ENCODE measurements around the gene KIF16B.

Gene KIF16B

DNA sequence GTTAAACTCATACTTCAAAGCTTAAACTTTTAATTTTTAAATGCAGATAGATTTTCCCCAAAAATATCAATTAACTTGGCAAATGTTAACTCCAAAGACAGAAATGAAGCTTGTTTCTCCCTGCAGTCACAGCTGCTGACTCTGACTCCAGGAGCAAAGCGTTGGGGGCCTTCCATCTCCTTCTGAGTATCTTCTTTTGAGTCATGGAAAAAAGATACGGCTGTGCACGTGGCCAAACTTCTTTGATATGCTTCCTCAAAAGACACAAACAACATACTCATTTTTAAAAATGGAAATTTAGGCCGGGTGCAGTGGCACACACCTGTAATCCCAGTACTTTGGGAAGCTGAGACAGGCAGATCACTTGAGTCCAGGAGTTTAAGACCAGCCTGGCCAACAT, 28.3 kb downstream of the KIF16B start:
- H3K9me3 ChIP-seq (ENCODE audit: control insufficient read depth, insufficient read depth, low read depth, low read length) = no peaks in the 10 kb centered on the region
- H3K27ac ChIP-seq (ENCODE audit: extremely low read depth, low read depth, low read length) = no peak overlapping the region
- H3K36me3 ChIP-seq (ENCODE audit: control insufficient read depth in 2 of 2, insufficient read depth in 1 of 2, low read length in 2 of 2) = no peaks in the 10 kb centered on the region
- no peak for TF ChIP-seq ZBTB1 (tag by site-specific recombination; IDR thresholded peaks at IDR 0.05)
- TF ChIP-seq, protein P1, sequence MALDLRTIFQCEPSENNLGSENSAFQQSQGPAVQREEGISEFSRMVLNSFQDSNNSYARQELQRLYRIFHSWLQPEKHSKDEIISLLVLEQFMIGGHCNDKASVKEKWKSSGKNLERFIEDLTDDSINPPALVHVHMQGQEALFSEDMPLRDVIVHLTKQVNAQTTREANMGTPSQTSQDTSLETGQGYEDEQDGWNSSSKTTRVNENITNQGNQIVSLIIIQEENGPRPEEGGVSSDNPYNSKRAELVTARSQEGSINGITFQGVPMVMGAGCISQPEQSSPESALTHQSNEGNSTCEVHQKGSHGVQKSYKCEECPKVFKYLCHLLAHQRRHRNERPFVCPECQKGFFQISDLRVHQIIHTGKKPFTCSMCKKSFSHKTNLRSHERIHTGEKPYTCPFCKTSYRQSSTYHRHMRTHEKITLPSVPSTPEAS (tag by site-specific recombination; IDR thresholded peaks at IDR 0.05) = no peak
- no peak overlapping the region for H3K4me3 ChIP-seq (ENCODE audit: low read depth, low read length)
- ChIA-PET CTCF (interaction anchor here (1.0 kb wide), 1 partner anchor 11 kb away, joined by 3 read pairs; no protein-coding TSS in a partner anchor), POLR2A (no interaction called here)
- 0 out of 2 replicates have a peak, but pooled peaks cover 2% of the 10 kb centered on the region for H3K4me1 ChIP-seq (ENCODE audit: control insufficient read depth, insufficient read depth, low read length)

GRCh38 chr20:16542477-16542876, 30.8 kb downstream of the KIF16B start:
- ChIA-PET POLR2A (no interaction called here), CTCF (interaction anchor here (0.6 kb wide), 1 partner anchor 27 kb away, joined by 3 read pairs; no protein-coding TSS in a partner anchor)
- Histone ChIP-seq H3K9me3 (ENCODE audit: control insufficient read depth, insufficient read depth, low read depth, low read length) (no peaks in the 10 kb centered on the region), H3K4me3 (ENCODE audit: low read depth, low read length) (no peak overlapping the region), H3K27ac (ENCODE audit: extremely low read depth, low read depth, low read length) (no peak overlapping the region), H3K4me1 (ENCODE audit: control insufficient read depth, insufficient read depth, low read length) (0 out of 2 replicates have a peak, but pooled peaks cover 2% of the 10 kb centered on the region), H3K36me3 (ENCODE audit: control insufficient read depth in 2 of 2, insufficient read depth in 1 of 2, low read length in 2 of 2) (no peaks in the 10 kb centered on the region)
- no peak for TF ChIP-seq ZBTB1 (tag by site-specific recombination; IDR thresholded peaks at IDR 0.05)
- TF ChIP-seq, protein P2, sequence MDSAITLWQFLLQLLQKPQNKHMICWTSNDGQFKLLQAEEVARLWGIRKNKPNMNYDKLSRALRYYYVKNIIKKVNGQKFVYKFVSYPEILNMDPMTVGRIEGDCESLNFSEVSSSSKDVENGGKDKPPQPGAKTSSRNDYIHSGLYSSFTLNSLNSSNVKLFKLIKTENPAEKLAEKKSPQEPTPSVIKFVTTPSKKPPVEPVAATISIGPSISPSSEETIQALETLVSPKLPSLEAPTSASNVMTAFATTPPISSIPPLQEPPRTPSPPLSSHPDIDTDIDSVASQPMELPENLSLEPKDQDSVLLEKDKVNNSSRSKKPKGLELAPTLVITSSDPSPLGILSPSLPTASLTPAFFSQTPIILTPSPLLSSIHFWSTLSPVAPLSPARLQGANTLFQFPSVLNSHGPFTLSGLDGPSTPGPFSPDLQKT (IDR thresholded peaks at IDR 0.05; ENCODE audit: borderline replicate concordance, low read depth, low read length) = no peak
- TF ChIP-seq ZNF184 (tag by site-specific recombination; IDR thresholded peaks at IDR 0.05) = no peak
- TF ChIP-seq ZBTB20 (tag by site-specific recombination; IDR thresholded peaks at IDR 0.05) = no peak
- TF ChIP-seq ZBTB7A (tag by site-specific recombination; IDR thresholded peaks at IDR 0.05; ENCODE audit: low read depth) = no peak
- TF ChIP-seq ZNF449 (tag by site-specific recombination; IDR thresholded peaks at IDR 0.05) = no peak
- no peak for TF ChIP-seq ZEB2 (tag by site-specific recombination; IDR thresholded peaks at IDR 0.05)
- no peak for TF ChIP-seq SP3 (tag by site-specific recombination; IDR thresholded peaks at IDR 0.05)
- no peak for TF ChIP-seq ZNF704 (tag by site-specific recombination; IDR thresholded peaks at IDR 0.05)
- no peak for TF ChIP-seq ZNF792 (tag by site-specific recombination; IDR thresholded peaks at IDR 0.05)
- no peak for TF ChIP-seq ZNF747 (tag by site-specific recombination; IDR thresholded peaks at IDR 0.05)
- TF ChIP-seq ZSCAN16 (tag by site-specific recombination; IDR thresholded peaks at IDR 0.05) = no peak
- TF ChIP-seq ZNF830 (tag by site-specific recombination; IDR thresholded peaks at IDR 0.05; ENCODE audit: low read depth) = no peak
- TF ChIP-seq, protein P3, sequence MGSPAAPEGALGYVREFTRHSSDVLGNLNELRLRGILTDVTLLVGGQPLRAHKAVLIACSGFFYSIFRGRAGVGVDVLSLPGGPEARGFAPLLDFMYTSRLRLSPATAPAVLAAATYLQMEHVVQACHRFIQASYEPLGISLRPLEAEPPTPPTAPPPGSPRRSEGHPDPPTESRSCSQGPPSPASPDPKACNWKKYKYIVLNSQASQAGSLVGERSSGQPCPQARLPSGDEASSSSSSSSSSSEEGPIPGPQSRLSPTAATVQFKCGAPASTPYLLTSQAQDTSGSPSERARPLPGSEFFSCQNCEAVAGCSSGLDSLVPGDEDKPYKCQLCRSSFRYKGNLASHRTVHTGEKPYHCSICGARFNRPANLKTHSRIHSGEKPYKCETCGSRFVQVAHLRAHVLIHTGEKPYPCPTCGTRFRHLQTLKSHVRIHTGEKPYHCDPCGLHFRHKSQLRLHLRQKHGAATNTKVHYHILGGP (tag by site-specific recombination; IDR thresholded peaks at IDR 0.05) = no peak
- TF ChIP-seq ZBTB8A (tag by site-specific recombination; IDR thresholded peaks at IDR 0.05) = no peak
- TF ChIP-seq ZNF37A (tag by site-specific recombination; IDR thresholded peaks at IDR 0.05) = no peak
- TF ChIP-seq ZNF2 (tag by site-specific recombination; IDR thresholded peaks at IDR 0.05) = no peak
- no peak for TF ChIP-seq ZNF645 (tag by site-specific recombination; IDR thresholded peaks at IDR 0.05)
- TF ChIP-seq ZNF623 (tag by site-specific recombination; IDR thresholded peaks at IDR 0.05) = no peak
- no peak for TF ChIP-seq ZNF24 (tag by site-specific recombination; IDR thresholded peaks at IDR 0.05)

Data from HEK293 (cell line).